Cardiac fibroblast (primary cell): ENCODE measurements around the gene APBA2.

Experiments used
- DNase-seq, 2 donors: peaks; one replicate each; pipeline versions ENCODE4 v3.0.0 to v3.0.0-alpha.2; 2010; ENCODE audit warnings: low read depth in 2 of 2
- H3K4me3 ChIP-seq, 2 donors: replicated peaks in 1 of 2; 1 replicate in 1 of 2; 2 replicates in 1 of 2; pipeline ENCODE4 v1.5.1; 2011; ENCODE audit warnings: low read depth in 2 of 2, low read length in 2 of 2, mild to moderate bottlenecking in 2 of 2, moderate library complexity in 1 of 2
- CTCF ChIP-seq: IDR thresholded peaks from one replicate; pipeline ENCODE4 v1.5.1; 2011; ENCODE audit warnings: low read depth, mild to moderate bottlenecking, low read length, inconsistent platforms

The APBA2 gene

DNA sequence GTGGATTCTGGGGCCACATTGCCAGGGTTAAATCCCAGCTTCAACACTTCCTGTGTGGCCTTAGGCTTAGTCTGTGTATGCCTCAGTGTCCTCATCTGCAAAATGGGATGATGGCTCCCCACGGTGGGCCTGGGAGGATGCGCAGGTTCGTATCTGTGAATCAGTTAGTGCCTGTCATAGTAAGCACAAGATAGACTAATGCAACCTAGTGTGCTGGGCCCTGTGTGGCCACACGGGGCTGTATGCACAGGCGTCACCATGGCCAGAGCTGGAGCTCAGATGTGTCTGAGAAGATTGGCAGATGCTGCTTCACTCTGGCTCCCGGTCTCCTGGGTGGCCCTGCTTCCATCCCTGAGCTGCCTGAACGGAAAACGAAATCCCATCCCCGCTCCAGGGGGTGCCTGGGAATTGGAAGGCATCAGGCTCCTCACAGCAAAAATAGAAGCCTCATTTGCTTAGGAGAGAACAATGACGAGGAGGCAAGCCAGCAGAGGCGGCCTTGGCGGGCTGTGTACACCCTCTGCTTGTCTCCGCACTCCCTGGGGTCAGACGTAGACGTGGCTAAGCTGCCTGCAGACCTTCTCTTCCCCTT lies 103.6 kb downstream of the APBA2 start:
- H3K4me3 ChIP-seq: no peak overlapping the region
- no peak for TF ChIP-seq CTCF
- no peak for DNase-seq

DNA sequence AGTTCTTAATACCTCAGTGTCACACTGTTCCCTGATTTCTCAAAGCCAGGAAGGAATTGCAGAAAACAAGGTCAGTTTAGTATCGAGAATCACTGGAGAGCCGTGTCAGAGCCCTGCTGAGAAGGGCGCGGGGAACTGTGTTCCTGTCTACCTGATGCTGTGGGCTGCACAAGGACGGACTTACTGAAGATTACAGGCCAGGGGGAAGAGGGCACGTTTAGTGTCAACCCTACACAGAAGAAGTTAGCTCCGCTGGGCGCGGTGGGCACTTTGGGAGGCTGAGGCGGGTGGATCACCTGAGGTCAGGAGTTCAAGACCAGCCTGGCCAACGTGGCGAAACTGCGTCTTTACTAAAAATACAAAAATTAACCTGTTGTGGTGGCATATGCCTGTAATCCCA lies 104.1 kb downstream of the APBA2 start:
- H3K4me3 ChIP-seq: no peak overlapping the region
- DNase-seq: no peak
- no peak for TF ChIP-seq CTCF

DNA sequence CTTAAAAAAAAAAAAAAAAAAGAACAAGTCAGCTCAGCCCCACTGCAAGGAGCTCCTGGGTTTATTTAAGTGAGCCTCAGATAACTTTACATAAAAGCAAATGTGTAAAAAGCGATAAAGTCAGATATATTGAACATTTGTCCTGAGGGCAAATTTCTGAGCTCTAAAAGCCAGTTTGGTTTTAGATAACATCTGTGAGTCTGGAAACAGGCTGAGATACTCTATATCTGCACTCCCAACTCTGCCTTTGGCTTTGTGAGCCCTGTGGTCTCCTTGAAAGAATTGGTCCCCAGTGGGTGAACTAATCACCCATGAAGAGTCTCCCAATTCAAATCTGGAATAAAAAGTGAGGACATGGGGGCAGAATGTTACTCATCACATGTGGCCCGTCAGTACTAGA lies 104.6 kb downstream of the APBA2 start:
- DNase-seq: no peak
- H3K4me3 ChIP-seq: no peak overlapping the region
- TF ChIP-seq CTCF: no peak

DNA sequence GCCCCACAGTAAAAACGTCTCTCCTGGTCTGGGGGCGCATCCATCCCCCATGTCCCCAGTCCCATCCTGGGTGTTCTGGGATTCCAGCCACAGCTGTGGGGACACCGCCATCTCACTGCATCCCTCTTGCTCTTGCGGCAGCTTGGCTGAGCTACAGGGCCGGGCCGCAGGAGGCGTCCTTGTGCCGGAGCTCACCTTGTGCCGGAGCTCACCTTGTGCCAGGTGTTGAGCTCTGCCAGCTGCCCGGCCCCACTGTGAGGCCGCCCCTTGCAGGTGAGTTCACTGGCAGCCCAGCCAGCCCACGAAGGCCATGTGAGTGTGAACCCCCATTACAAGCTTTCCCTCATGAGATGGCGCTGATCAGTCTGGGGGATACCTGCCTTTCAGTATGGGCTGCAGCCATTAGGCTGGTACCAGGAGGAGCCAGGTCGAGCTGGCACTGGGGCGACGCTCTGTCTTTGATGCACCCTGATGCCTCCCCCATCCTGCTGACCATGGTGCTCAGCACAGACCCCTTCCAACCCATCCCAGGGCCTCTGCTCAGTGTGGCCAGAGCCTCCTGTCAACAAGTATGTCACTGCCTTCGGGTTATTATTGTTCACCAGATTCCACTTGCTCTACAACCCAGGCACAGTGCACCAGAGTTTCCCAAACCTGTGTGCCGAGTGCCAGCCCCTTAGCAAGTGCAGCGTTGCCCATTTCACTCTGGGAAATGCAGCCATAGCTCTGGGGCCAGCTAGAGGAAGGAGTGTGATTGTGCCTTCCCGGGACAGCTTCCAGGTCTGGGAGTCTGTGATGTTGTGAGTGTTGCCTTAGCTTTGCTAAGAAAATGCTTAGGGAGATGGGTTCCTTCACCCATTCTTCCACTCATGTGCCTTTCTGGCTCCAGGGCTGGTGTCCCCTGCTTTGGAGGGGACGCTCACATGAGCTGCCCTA lies 105.7 kb downstream of the APBA2 start:
- no peak overlapping the region for H3K4me3 ChIP-seq

GRCh38 chr15:28992336-28992864 lies 106.6 kb downstream of the APBA2 start:
- no peak for DNase-seq
- no peak overlapping the region for H3K4me3 ChIP-seq
- TF ChIP-seq CTCF: no peak

More for the DNA sequence above, 105.7 kb downstream of the APBA2 start:
- TF ChIP-seq CTCF: no peak
- no peak for DNase-seq

- TF ChIP-seq CTCF: no peak
- no peak for DNase-seq
- no peak overlapping the region for H3K4me3 ChIP-seq
These were observed 107.4 kb downstream of the APBA2 start for GRCh38 chr15:28993051-28993719.
